Anterior cingulate cortex (tissue), 58 donors: ENCODE results near the gene ROM1.
"Not testable (repeated sequence)": the region's sequence is repeated elsewhere in the genome, so short reads cannot be mapped to it uniquely, and the experiment has no call there.

Source experiments
- DNase-seq, 58 donors: peaks; one replicate each; lab custom pipeline; 2025; lab: John Stamatoyannopoulos, UW

ROM1 gene

GRCh38 chr11:62646825-62647608 lies 34.0 kb downstream of the ROM1 start:
- peak in 4 of 58 donors; percentile 8 to 39 (median 31) for DNase-seq

GRCh38 chr11:62647609-62648005 lies 34.5 kb downstream of the ROM1 start:
- no peak for DNase-seq

- no peak for DNase-seq
Observed at GRCh38 chr11:62648185-62648966, 35.3 kb downstream of the ROM1 start.

- no peak for DNase-seq
Observed at GRCh38 chr11:62648967-62649364, 35.9 kb downstream of the ROM1 start.

DNA sequence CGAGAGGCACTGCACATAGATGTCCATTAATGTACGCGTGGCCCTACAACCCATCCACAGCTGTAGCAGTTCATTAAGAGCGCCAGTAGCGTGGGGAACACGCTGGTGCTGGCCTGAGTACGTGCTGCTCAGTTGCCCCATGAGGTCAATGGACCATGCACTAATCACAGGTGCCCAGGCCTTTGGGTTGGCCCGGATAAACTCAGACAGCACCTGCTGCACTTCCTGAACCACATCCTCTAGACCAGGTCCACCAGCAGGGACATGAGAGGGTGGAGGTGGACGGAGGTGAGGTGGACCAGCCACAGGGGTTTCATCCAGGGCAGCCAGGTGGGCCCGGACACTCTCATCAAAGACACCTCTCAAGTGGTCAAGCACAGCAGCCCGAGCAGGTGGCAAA lies 36.4 kb downstream of the ROM1 start:
- DNase-seq: no peak

- not testable (repeated sequence) for DNase-seq
Observed at GRCh38 chr11:62650283-62650682, 37.2 kb downstream of the ROM1 start.

DNA sequence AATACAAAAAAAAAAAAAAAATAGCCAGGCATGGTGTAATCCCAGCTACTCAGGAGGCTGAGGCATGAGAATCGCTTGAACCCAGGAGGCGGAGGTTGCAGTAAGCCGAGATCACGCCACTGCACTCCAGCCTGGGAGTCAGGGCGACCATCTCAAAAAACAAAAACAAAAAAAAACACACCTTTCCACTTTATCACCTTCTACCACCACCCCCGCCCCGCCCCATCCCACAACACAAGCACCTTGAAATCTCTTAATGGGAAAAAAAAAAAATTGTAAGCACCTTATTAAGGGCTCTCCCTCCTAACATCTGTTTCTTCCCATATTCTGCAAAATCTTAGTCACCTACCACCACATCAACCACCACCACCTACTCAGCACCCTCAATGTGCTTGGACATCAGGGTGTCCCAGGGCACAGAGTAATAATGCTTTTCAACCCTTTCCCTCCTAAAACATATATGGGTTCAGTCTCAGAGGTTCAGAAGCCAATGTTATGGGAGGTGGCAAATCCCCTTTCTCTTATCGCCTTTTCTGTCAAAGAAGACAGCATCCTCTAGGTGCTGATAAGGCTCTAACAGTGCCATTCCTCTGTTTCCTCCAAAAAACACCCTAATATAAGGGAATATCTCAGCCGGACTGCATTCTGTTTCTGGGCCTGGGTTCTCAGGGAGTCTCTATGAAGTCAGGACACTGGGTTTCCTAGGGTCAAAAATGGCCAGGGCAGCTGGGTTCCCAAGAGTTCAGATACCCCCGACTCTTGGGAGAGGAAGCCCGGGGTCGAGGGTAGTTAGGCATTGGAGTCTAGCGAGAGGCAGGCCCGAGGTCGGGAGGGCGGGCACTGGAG lies 39.3 kb downstream of the ROM1 start:
- DNase-seq: no peak

- no peak for DNase-seq
Observed at GRCh38 chr11:62654297-62654696, 41.2 kb downstream of the ROM1 start.

DNA sequence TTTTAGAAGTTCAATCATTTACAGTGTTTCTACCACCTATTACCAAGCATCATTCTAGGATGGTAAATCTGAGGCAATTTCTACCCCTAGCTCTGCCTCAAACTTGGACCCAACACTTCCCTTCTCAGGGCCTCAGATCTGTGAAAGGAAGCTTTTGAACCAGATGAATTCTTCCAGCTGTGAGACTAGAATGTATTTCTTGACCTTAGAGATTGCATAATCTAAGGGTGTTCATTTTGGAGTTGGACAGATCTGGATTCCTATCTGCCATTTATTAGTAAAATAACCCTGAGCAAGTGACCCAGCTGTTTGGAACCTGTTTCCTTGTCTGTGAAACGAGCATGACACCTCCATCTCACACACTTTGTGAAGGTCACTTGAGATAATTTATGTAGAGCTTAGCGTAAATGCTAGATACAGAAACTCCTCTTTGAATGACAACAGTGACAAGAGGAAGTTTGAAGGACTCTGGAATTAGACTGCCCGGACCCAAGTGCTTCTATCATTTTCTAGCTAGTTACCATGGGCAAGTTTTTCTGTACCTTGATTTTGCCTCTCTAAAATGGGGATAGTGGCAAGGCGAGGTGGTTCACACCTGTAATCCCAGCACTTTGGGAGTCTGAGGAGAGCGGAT lies 43.9 kb downstream of the ROM1 start:
- no peak for DNase-seq

DNA sequence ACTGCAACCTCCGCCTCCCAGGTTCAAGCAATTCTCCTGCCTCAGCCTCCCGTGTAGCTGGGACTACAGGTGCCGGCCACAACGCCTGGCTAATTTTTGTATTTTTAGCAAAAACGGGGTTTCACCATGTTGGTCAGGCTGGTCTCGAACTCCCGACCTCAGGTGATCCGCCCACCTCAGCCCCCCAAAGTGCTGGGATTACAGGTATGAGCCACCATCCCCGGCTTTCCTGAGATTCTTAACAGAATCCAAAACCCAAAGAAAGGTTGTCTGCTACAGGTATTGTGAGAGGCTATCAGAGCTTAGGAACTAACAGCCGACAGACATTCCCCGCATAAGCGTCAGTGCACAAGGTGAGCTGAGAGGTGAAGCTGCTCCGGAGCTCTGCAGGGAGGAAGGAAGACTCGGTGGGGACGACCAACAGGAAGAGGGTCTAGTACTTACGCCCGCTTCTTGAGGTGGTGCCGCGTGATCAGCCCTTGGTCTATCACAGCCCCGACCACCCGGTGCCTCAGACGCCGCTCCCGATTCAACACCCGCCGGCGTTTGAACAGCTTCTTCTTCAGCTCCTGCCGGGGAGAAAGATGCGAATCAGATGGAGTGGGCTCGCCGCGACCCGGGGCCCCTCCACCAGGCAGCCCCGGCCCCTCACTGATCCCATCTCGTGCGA lies 51.5 kb downstream of the ROM1 start:
- peak in 17 of 58 donors; percentile 48 to 72 (median 62) for DNase-seq
